NB4 (cell line): ENCODE data around the gene CFAP65.
A peak's percentile ranks its signal among the peaks of the same experiment; 100 is the strongest.

Source experiments
- MYC ChIP-seq: IDR thresholded peaks from 2 replicates; pipeline ENCODE4 v1.6.1; 2011; ENCODE audit warnings: low read depth, low read length
- POLR2A ChIP-seq: IDR thresholded peaks from 2 replicates; pipeline ENCODE4 v1.6.1; 2011; ENCODE audit warnings: mild to moderate bottlenecking; ENCODE audit not compliant: insufficient read length; ENCODE audit errors: extremely low read depth
- TF ChIP-seq, protein P1 (sequence below): IDR thresholded peaks from one replicate; pipeline ENCODE4 v1.5.1; 2012; ENCODE audit warnings: low read depth, low read length
- TF ChIP-seq, protein P2 (sequence below): IDR thresholded peaks from 2 replicates; pipeline ENCODE4 v1.6.1; 2011; ENCODE audit warnings: low read depth, low read length

DNA sequence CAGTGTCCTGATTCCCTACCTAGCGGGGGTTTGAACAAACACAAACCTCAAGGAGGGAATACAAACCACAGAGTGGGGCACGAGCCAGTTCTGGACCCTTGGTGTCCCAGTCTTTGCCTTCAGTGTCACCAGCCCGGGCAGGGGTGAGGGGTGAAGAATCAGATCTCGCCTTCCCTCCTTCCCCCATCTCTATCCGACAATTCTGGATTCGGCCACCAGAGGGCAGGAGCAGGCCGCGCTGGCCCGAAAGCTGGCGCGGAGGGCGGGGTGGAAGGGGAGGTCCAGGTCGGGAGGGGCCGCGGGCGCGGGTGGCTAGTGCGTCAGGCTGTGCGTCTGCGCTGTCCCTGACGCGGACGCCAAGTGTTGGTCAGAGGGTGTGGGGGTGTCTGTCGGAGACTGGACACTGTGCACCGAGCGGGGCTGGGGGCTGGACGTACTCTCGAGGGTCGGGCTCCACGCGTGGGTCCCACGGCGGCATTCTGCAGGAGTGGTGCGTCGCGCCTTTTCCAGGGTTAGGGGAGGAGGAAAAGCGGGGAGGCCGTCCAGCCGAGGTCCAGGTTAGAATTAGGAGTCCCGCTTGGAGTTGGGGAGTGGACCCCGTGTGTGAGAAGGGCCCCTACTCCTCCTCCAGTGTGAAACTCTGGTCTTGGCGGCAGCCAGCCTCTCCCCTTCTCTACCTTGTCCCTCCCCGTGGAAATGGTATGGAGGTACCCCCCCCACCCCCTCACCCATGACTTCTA is 45.2 kb downstream of the CFAP65 start:
- TF ChIP-seq POLR2A (no peak), MYC (no peak)
- TF ChIP-seq, protein P1, sequence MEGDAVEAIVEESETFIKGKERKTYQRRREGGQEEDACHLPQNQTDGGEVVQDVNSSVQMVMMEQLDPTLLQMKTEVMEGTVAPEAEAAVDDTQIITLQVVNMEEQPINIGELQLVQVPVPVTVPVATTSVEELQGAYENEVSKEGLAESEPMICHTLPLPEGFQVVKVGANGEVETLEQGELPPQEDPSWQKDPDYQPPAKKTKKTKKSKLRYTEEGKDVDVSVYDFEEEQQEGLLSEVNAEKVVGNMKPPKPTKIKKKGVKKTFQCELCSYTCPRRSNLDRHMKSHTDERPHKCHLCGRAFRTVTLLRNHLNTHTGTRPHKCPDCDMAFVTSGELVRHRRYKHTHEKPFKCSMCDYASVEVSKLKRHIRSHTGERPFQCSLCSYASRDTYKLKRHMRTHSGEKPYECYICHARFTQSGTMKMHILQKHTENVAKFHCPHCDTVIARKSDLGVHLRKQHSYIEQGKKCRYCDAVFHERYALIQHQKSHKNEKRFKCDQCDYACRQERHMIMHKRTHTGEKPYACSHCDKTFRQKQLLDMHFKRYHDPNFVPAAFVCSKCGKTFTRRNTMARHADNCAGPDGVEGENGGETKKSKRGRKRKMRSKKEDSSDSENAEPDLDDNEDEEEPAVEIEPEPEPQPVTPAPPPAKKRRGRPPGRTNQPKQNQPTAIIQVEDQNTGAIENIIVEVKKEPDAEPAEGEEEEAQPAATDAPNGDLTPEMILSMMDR, result peak; percentile 71
- TF ChIP-seq, protein P2, sequence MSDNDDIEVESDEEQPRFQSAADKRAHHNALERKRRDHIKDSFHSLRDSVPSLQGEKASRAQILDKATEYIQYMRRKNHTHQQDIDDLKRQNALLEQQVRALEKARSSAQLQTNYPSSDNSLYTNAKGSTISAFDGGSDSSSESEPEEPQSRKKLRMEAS, result 0 out of 2 replicates have a peak, but pooled peaks have one; percentile 12
